NCI-H1694 treated with DMSO at 0.1 percent for 48 hours (cell line): Measurements from ENCODE around the gene PPIP5K1.
"Not testable (repeated sequence)": the region's sequence is repeated elsewhere in the genome, so short reads cannot be mapped to it uniquely, and the experiment has no call there.

Experiments used
- DNase-seq: peaks from one replicate; lab custom pipeline; 2025; lab: John Stamatoyannopoulos, UW

Gene PPIP5K1

GRCh38 chr15:43589778-43590466 is at the start of gene PPIP5K1:
PPIP5K1 (minus strand) TSS chr15:43590208; CDS start chr15:43584504, 5,704 bp downstream.
- not testable (repeated sequence) for DNase-seq

- DNase-seq = not testable (repeated sequence)
These were observed 48.6 kb upstream of the PPIP5K1 start for GRCh38 chr15:43638464-43639204.

GRCh38 chr15:43626937-43627336 is 36.9 kb upstream of the PPIP5K1 start:
- DNase-seq = not testable (repeated sequence)

GRCh38 chr15:43625106-43625505 is 35.1 kb upstream of the PPIP5K1 start:
- no peak for DNase-seq

- not testable (repeated sequence) for DNase-seq
These were observed 32.2 kb upstream of the PPIP5K1 start for GRCh38 chr15:43622068-43622799.

- DNase-seq = not testable (repeated sequence)
These were observed 28.7 kb upstream of the PPIP5K1 start, which contains the start of gene STRC for GRCh38 chr15:43618700-43619099. STRC (minus strand) TSS chr15:43618800; CDS start chr15:43618722, 78 bp downstream.

GRCh38 chr15:43617750-43618149 is 27.7 kb upstream of the PPIP5K1 start:
- DNase-seq = not testable (repeated sequence)

GRCh38 chr15:43602233-43602632 is 12.2 kb upstream of the PPIP5K1 start:
- peak; percentile 28 for DNase-seq

GRCh38 chr15:43600200-43600599 is 10.2 kb upstream of the PPIP5K1 start:
- not testable (repeated sequence) for DNase-seq

GRCh38 chr15:43599131-43599530 is 9.1 kb upstream of the PPIP5K1 start:
- not testable (repeated sequence) for DNase-seq

- not testable (repeated sequence) for DNase-seq
These were observed 3.6 kb upstream of the PPIP5K1 start, which contains the start of gene CKMT1B for GRCh38 chr15:43593328-43594190. CKMT1B (plus strand) TSS chr15:43594027; CDS start chr15:43594219, 192 bp downstream.

- DNase-seq = not testable (repeated sequence)
These were observed 2.8 kb upstream of the PPIP5K1 start for GRCh38 chr15:43592841-43593240.

- not testable (repeated sequence) for DNase-seq
These were observed 15.4 kb downstream of the PPIP5K1 start for GRCh38 chr15:43574607-43575006.

GRCh38 chr15:43566615-43567014 is 23.4 kb downstream of the PPIP5K1 start:
- not testable (repeated sequence) for DNase-seq

- DNase-seq = not testable (repeated sequence)
These were observed 26.2 kb downstream of the PPIP5K1 start for GRCh38 chr15:43563793-43564192.

GRCh38 chr15:43562753-43563152 is 27.3 kb downstream of the PPIP5K1 start:
- not testable (repeated sequence) for DNase-seq

GRCh38 chr15:43552986-43553385 is 37.0 kb downstream of the PPIP5K1 start:
- DNase-seq = no peak

GRCh38 chr15:43552256-43552655 is 37.8 kb downstream of the PPIP5K1 start:
- DNase-seq = no peak

- no peak for DNase-seq
These were observed 39.3 kb downstream of the PPIP5K1 start for GRCh38 chr15:43550527-43551363.

GRCh38 chr15:43547539-43547938 is 42.5 kb downstream of the PPIP5K1 start:
- DNase-seq = no peak
